Hepatocyte (in vitro differentiated cells): ENCODE data around the gene BCAS1. TPM values are rescaled to one million over a fixed set of nuclear protein-coding genes. Genes with fewer than 3 reads are reported as not detected.

ENCODE experiments used
- DNase-seq: peaks from one replicate; pipeline ENCODE4 v3.0.0-alpha.2; 2016; ENCODE audit warnings: low spot score
- H2AFZ ChIP-seq: fragments of 200-600 bp; sonication (generic); 2 replicates; pipeline ENCODE4 v1.6.0; 2016; ENCODE audit warnings: antibody characterized with exemption, mild to moderate bottlenecking
- H3K27ac ChIP-seq: fragments of 200-600 bp; sonication (generic); 2 replicates; pipeline ENCODE4 v1.5.1; 2016; ENCODE audit warnings: mild to moderate bottlenecking
- H3K27me3 ChIP-seq: fragments of 200-600 bp; sonication (generic); 2 replicates; pipeline ENCODE4 v1.6.1; 2016
- H3K36me3 ChIP-seq: fragments of 200-600 bp; sonication (generic); replicated peaks from 2 replicates; pipeline ENCODE4 v1.5.1; 2016; ENCODE audit warnings: low read depth; ENCODE audit not compliant: insufficient read depth
- H3K4me1 ChIP-seq: fragments of 200-600 bp; sonication (generic); 2 replicates; pipeline ENCODE4 v1.5.1; 2016; ENCODE audit warnings: mild to moderate bottlenecking, moderate library complexity; ENCODE audit not compliant: insufficient read depth
- H3K4me2 ChIP-seq: fragments of 200-600 bp; sonication (generic); 2 replicates; pipeline ENCODE4 v1.6.0; 2016
- H3K4me3 ChIP-seq: fragments of 200-600 bp; sonication (generic); 2 replicates; pipeline ENCODE4 v1.5.1; 2016; ENCODE audit warnings: mild to moderate bottlenecking
- H3K79me2 ChIP-seq: fragments of 200-600 bp; sonication (generic); 2 replicates; pipeline ENCODE4 v1.6.0; 2017; ENCODE audit warnings: mild to moderate bottlenecking
- H3K9me2 ChIP-seq: fragments of 200-600 bp; sonication (generic); replicated peaks from 2 replicates; pipeline ENCODE4 v1.6.0; 2017; ENCODE audit warnings: mild to moderate bottlenecking; ENCODE audit not compliant: insufficient read depth
- H3K9me3 ChIP-seq: fragments of 200-600 bp; sonication (generic); 2 replicates; pipeline ENCODE4 v1.5.1; 2016; ENCODE audit warnings: low read depth, mild to moderate bottlenecking
- H4K20me1 ChIP-seq: fragments of 200-600 bp; sonication (generic); 2 replicates; pipeline ENCODE4 v1.6.0; 2016; ENCODE audit warnings: mild to moderate bottlenecking; ENCODE audit not compliant: insufficient read depth, poor library complexity, severe bottlenecking
- CTCF ChIP-seq: fragments of 200-600 bp; sonication (generic); IDR thresholded peaks from 2 replicates; pipeline ENCODE4 v1.5.1; 2016; ENCODE audit warnings: antibody characterized with exemption, mild to moderate bottlenecking; ENCODE audit not compliant: poor library complexity
- EZH2 ChIP-seq: fragments of 200-600 bp; sonication (generic); IDR thresholded peaks from 2 replicates; pipeline ENCODE4 v1.6.1; 2016; ENCODE audit warnings: antibody characterized with exemption, mild to moderate bottlenecking, borderline replicate concordance
- EZH2phosphoT487 ChIP-seq: fragments of 200-600 bp; sonication (generic); IDR thresholded peaks from one replicate; pipeline ENCODE4 v1.6.1; 2018; ENCODE audit warnings: antibody characterized with exemption, mild to moderate bottlenecking, low read depth, moderate library complexity; ENCODE audit not compliant: unreplicated experiment, severe bottlenecking
- WGBS: methylation state at CpG from one replicate; pipeline ENCODE4 v1.1.6; 2016; ENCODE audit warnings: low lambda C conversion rate; ENCODE audit errors: missing lambda C conversion rate; 5-methylcytosine and 5-hydroxymethylcytosine counted together
- polyA plus RNA-seq: library from polyadenylated mRNA; unstranded; fragments of >200 nt; fragmentation: Nextera tagmentation; extraction: Ambion mirVana; gene quantifications from 2 replicates; pipeline ENCODE4 v1.2.1, GENCODE V29; 2016
- total RNA-seq: library from RNA; depleted of rRNA; stranded (reverse); fragments of >200 nt; gene quantifications from 2 replicates; pipeline ENCODE4 v1.2.3, GENCODE V29; 2014

BCAS1 gene
- total and polyA plus RNA-seq, 2 experiments from 2014 or later, result 4.9 to 9.8 TPM

GRCh38 chr20:53904261-53904660 is 166.1 kb downstream of the BCAS1 start:
- H3K9me3 ChIP-seq, result no peaks in the 10 kb centered on the region
- no peaks in the 10 kb centered on the region for H3K27me3 ChIP-seq
- no peak overlapping the region for H2AFZ ChIP-seq
- no peaks in the 10 kb centered on the region for H4K20me1 ChIP-seq
- no peaks in the 10 kb centered on the region for H3K36me3 ChIP-seq
- H3K4me3 ChIP-seq, result no peak overlapping the region
- H3K27ac ChIP-seq, result no peak overlapping the region
- peaks cover 8% of the 10 kb centered on the region for H3K4me1 ChIP-seq
- 98% methylated on average over 3 of the region's 3 CpGs for WGBS
- no peaks in the 10 kb centered on the region for H3K9me2 ChIP-seq
- DNase-seq, result no peak
- no peaks in the 10 kb centered on the region for H3K79me2 ChIP-seq
- TF ChIP-seq CTCF (no peak), EZH2 (no peak), EZH2phosphoT487 (no peak)
- H3K4me2 ChIP-seq, result no peak overlapping the region

- Histone ChIP-seq H3K9me2 (no peaks in the 10 kb centered on the region), H3K36me3 (no peaks in the 10 kb centered on the region), H2AFZ (no peak overlapping the region), H4K20me1 (no peaks in the 10 kb centered on the region), H3K4me2 (no peak overlapping the region), H3K79me2 (no peaks in the 10 kb centered on the region), H3K27me3 (no peaks in the 10 kb centered on the region), H3K27ac (no peak overlapping the region), H3K9me3 (no peaks in the 10 kb centered on the region), H3K4me3 (no peak overlapping the region), H3K4me1 (peaks cover 8% of the 10 kb centered on the region)
- TF ChIP-seq CTCF (no peak), EZH2 (no peak)
- 94% methylated on average over 2 of the region's 2 CpGs for WGBS
- DNase-seq, result no peak
Observed at GRCh38 chr20:53903652-53903987, 166.8 kb downstream of the BCAS1 start.

- no peak overlapping the region for H3K4me3 ChIP-seq
- H3K4me2 ChIP-seq, result no peak overlapping the region
- no peaks in the 10 kb centered on the region for H3K9me2 ChIP-seq
- WGBS, result over 99% methylated on average over 11 of the region's 11 CpGs
- no peaks in the 10 kb centered on the region for H3K27me3 ChIP-seq
- H3K9me3 ChIP-seq, result no peaks in the 10 kb centered on the region
- no peak overlapping the region for H3K27ac ChIP-seq
- peaks cover 6% of the 10 kb centered on the region for H3K4me1 ChIP-seq
- H2AFZ ChIP-seq, result no peak overlapping the region
- no peaks in the 10 kb centered on the region for H4K20me1 ChIP-seq
- no peaks in the 10 kb centered on the region for H3K36me3 ChIP-seq
- no peaks in the 10 kb centered on the region for H3K79me2 ChIP-seq
- TF ChIP-seq EZH2phosphoT487 (no peak), CTCF (no peak), EZH2 (no peak)
- DNase-seq, result no peak
Observed at GRCh38 chr20:53902968-53903651, 167.3 kb downstream of the BCAS1 start.
